Astrocyte (in vitro differentiated cells and primary cell): ENCODE results near the gene CDCP1. TPM values are rescaled to one million over a fixed set of nuclear protein-coding genes. Genes with fewer than 3 reads are reported as not detected.

Source experiments
- DNase-seq: peaks from one replicate; pipeline ENCODE4 v3.0.0-alpha.2; 2010; ENCODE audit warnings: low read depth
- FAIRE-seq: peaks from 2 replicates; lab custom pipeline; 2011; peaks lifted over from hg19 to GRCh38; lab: Jason Lieb, UNC
- H2AFZ ChIP-seq: 2 replicates; pipeline ENCODE4 v1.6.0; 2012; ENCODE audit warnings: low read depth, low read length, inconsistent platforms
- H3K27ac ChIP-seq: 2 replicates; pipeline ENCODE4 v1.5.1; 2011; ENCODE audit warnings: low read depth, low read length, inconsistent platforms
- H3K27me3 ChIP-seq: 2 replicates; pipeline ENCODE4 v1.6.0; 2011; ENCODE audit warnings: low read length, inconsistent platforms; ENCODE audit not compliant: insufficient read depth
- H3K36me3 ChIP-seq: 2 replicates; pipeline ENCODE4 v1.5.1; 2011; ENCODE audit warnings: low read length, inconsistent platforms; ENCODE audit not compliant: insufficient read depth
- H3K4me1 ChIP-seq: 2 replicates; pipeline ENCODE4 v1.5.1; 2011; ENCODE audit warnings: low read length, inconsistent platforms; ENCODE audit not compliant: insufficient read depth
- H3K4me2 ChIP-seq: 2 replicates; pipeline ENCODE4 v1.6.0; 2012; ENCODE audit warnings: low read length, inconsistent platforms
- H3K4me3 ChIP-seq: 2 replicates; pipeline ENCODE4 v1.5.1; 2011; ENCODE audit warnings: low read depth, mild to moderate bottlenecking, low read length, inconsistent platforms; ENCODE audit not compliant: insufficient read depth
- H3K79me2 ChIP-seq: 2 replicates; pipeline ENCODE4 v1.6.0; 2012; ENCODE audit warnings: mild to moderate bottlenecking, low read length, inconsistent platforms; ENCODE audit not compliant: insufficient read depth
- H3K9ac ChIP-seq: 2 replicates; pipeline ENCODE4 v1.6.0; 2012; ENCODE audit warnings: mild to moderate bottlenecking, low read length, inconsistent platforms
- H3K9me3 ChIP-seq: 2 replicates; pipeline ENCODE4 v1.5.1; 2012; ENCODE audit warnings: low read depth, mild to moderate bottlenecking, low read length, inconsistent platforms; ENCODE audit not compliant: insufficient read depth
- H4K20me1 ChIP-seq: 2 replicates; pipeline ENCODE4 v1.6.0; 2012; ENCODE audit warnings: low read length, inconsistent platforms; ENCODE audit not compliant: insufficient read depth
- H3K27ac Mint-ChIP-seq: one replicate; pipeline ENCODE4 v1.8.0; 2021; ENCODE audit warnings: mild to moderate bottlenecking, mixed read lengths; ENCODE audit not compliant: unreplicated experiment
- H3K27me3 Mint-ChIP-seq: one replicate; pipeline ENCODE4 v1.8.0; 2021; ENCODE audit warnings: low read depth, mixed read lengths; ENCODE audit not compliant: unreplicated experiment
- H3K36me3 Mint-ChIP-seq: one replicate; pipeline ENCODE4 v1.8.0; 2021; ENCODE audit warnings: low read depth, mixed read lengths; ENCODE audit not compliant: unreplicated experiment
- H3K4me1 Mint-ChIP-seq: one replicate; pipeline ENCODE4 v1.8.0; 2021; ENCODE audit warnings: low read depth, mixed read lengths; ENCODE audit not compliant: unreplicated experiment
- H3K4me3 Mint-ChIP-seq: one replicate; pipeline ENCODE4 v1.8.0; 2021; ENCODE audit warnings: mild to moderate bottlenecking, moderate library complexity, mixed read lengths; ENCODE audit not compliant: unreplicated experiment
- H3K9me3 Mint-ChIP-seq: one replicate; pipeline ENCODE4 v1.8.0; 2021; ENCODE audit warnings: mild to moderate bottlenecking, mixed read lengths; ENCODE audit not compliant: unreplicated experiment
- CTCF ChIP-seq: IDR thresholded peaks from 2 replicates; pipeline ENCODE4 v1.5.1; 2011; ENCODE audit warnings: low read depth, mild to moderate bottlenecking, inconsistent platforms, low read length, moderate library complexity; ENCODE audit not compliant: insufficient read depth
- EZH2 ChIP-seq: IDR thresholded peaks from 2 replicates; pipeline ENCODE4 v1.6.1; 2012; ENCODE audit warnings: mild to moderate bottlenecking, low read length, inconsistent platforms; ENCODE audit not compliant: insufficient read depth
- total RNA-seq: library from RNA; stranded (reverse); gene quantifications from 2 replicates; pipeline ENCODE4 v1.2.1, GENCODE V29; 2021

CDCP1 gene
- total RNA-seq, 1 donor from 2014 or later, result 6.8 TPM

- H2AFZ ChIP-seq, result no peak overlapping the region
- H3K27me3 ChIP-seq, result no peaks in the 10 kb centered on the region
- Mint-ChIP-seq H3K9me3 (no peaks in the 10 kb centered on the region), H3K4me1 (peaks cover 5% of the 10 kb centered on the region), H3K27me3 (peaks cover 38% of the 10 kb centered on the region), H3K4me3 (no peak overlapping the region), H3K36me3 (peaks cover 4% of the 10 kb centered on the region), H3K27ac (no peak overlapping the region)
- no peaks in the 10 kb centered on the region for H3K36me3 ChIP-seq
- no peaks in the 10 kb centered on the region for H4K20me1 ChIP-seq
- no peak overlapping the region for H3K9ac ChIP-seq
- peaks cover 19% of the 10 kb centered on the region for H3K4me1 ChIP-seq
- H3K9me3 ChIP-seq, result no peaks in the 10 kb centered on the region
- H3K4me2 ChIP-seq, result peak overlapping the region; percentile 63
- no peak for TF ChIP-seq EZH2
- TF ChIP-seq CTCF, result no peak
- FAIRE-seq, result no peak
- no peaks in the 10 kb centered on the region for H3K79me2 ChIP-seq
- no peak overlapping the region for H3K27ac ChIP-seq
- peak; percentile 46 for DNase-seq
- H3K4me3 ChIP-seq, result no peak overlapping the region
Observed at GRCh38 chr3:45112939-45113338, 33.2 kb downstream of the CDCP1 start.

- H3K9me3 Mint-ChIP-seq, result no peaks in the 10 kb centered on the region
- Histone ChIP-seq H3K4me2 (no peak overlapping the region), H3K27ac (no peak overlapping the region), H2AFZ (no peak overlapping the region), H3K27me3 (no peaks in the 10 kb centered on the region), H3K4me3 (no peak overlapping the region), H3K79me2 (no peaks in the 10 kb centered on the region), H3K36me3 (no peaks in the 10 kb centered on the region), H3K9ac (no peak overlapping the region), H4K20me1 (no peaks in the 10 kb centered on the region), H3K4me1 (peaks cover 34% of the 10 kb centered on the region), H3K9me3 (no peaks in the 10 kb centered on the region)
- no peak overlapping the region for H3K4me3 Mint-ChIP-seq
- no peak overlapping the region for H3K27ac Mint-ChIP-seq
- FAIRE-seq (no peak), DNase-seq (no peak)
- no peak for TF ChIP-seq EZH2
- TF ChIP-seq CTCF, result no peak
- H3K27me3 Mint-ChIP-seq, result peaks cover 35% of the 10 kb centered on the region
- peaks cover 20% of the 10 kb centered on the region for H3K4me1 Mint-ChIP-seq
- peaks cover 4% of the 10 kb centered on the region for H3K36me3 Mint-ChIP-seq
Observed at GRCh38 chr3:45110509-45110833, 35.7 kb downstream of the CDCP1 start.

- Histone ChIP-seq H3K27me3 (no peaks in the 10 kb centered on the region), H3K4me3 (no peak overlapping the region), H3K9ac (no peak overlapping the region), H3K9me3 (no peaks in the 10 kb centered on the region), H3K27ac (no peak overlapping the region), H3K79me2 (no peaks in the 10 kb centered on the region), H4K20me1 (no peaks in the 10 kb centered on the region), H2AFZ (no peak overlapping the region), H3K4me1 (peaks cover 40% of the 10 kb centered on the region), H3K4me2 (no peak overlapping the region), H3K36me3 (no peaks in the 10 kb centered on the region)
- no peak for DNase-seq
- FAIRE-seq, result no peak
- Mint-ChIP-seq H3K9me3 (no peaks in the 10 kb centered on the region), H3K4me1 (peaks cover 25% of the 10 kb centered on the region), H3K27ac (no peak overlapping the region), H3K36me3 (peaks cover 4% of the 10 kb centered on the region), H3K27me3 (peaks cover 35% of the 10 kb centered on the region), H3K4me3 (no peak overlapping the region)
- no peak for TF ChIP-seq EZH2
- no peak for TF ChIP-seq CTCF
Observed at GRCh38 chr3:45109771-45110508, 36.2 kb downstream of the CDCP1 start.
